HG03571 (cell line): ENCODE results near the gene DPP4.

Source experiments
- ATAC-seq: cut with Tn5 transposase; IDR thresholded peaks from one replicate; pipeline ENCODE4 v1.9.1; 2021; ENCODE audit not compliant: unreplicated experiment

The DPP4 gene

DNA sequence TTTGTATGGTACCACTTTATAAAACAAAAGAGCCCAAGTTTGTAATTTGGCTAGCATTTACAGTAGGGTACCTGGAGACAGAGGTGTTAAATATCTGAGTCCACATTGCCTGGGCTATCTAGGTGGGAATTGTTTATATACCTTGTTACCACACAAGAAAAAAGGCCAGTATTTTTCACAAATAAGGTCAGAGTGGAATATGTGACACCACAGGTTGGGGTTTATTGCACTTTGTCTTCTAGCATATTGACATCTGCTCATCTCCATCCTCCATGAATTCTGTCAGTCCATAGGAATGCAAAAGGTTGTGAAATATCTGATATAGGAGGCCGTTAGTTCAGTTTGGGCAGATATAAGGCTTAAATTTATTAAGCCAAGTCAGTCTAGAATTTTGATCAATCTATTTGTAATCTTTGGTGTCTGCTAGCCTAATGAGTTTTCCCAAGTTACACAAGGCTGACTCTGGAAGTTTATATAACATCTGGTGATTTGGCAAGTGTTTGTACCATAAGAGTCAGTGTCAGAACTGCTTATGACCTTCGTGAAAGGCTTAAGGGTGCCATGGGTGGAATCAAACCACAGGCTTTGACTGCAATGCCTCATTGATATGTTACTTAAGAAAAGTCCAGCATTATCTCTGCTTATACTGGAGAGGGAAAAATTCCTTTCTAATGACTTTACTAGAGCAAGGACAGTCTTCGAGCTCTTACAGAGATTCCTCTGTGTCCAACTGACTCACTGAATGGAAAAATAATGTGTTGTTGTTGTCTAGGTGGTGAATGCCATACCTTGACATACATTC, 11.3 kb upstream of the DPP4 start:
- no peak for ATAC-seq

GRCh38 chr2:162084536-162084935, 10.5 kb upstream of the DPP4 start:
- no peak for ATAC-seq

GRCh38 chr2:162082681-162083080, 8.7 kb upstream of the DPP4 start:
- ATAC-seq: no peak

DNA sequence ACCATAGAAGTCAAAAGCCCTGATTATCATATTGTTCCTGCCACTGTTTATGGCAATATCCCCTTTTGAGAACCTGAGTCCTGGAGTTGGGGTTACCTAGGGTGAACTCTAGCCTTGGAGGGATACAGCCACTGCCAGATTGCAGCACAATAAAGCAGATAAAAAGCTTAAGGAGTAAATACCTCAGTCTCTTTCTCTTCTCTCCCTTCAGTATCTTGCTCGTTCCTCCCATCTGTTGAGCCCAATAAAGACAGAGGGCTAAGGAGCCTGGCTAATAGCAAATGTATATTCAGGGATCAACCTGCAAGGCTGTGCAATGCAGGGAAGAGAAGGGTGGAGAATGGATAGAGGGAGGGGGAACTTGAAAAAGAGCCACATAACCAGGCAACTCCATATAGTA, 8.0 kb upstream of the DPP4 start:
- ATAC-seq: no peak

DNA sequence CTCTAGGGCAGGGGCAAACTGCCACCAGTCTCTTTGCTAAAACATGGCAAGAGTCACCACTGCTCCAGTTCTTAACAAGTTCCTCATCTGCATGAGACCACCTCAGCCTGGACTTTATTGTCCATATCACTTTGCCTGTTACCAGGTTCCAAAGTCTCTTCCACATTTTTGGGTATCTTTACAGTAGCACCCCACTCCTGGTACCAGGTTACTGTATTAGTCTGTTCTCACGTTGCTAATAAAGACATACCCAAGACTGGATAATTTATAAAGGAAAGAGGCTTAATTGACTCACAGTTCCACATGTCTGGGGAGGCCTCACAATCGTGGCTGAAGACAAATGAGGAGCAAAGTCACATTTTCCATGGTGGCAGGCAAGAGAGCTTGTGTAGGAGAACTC, 5.5 kb upstream of the DPP4 start:
- no peak for ATAC-seq

DNA sequence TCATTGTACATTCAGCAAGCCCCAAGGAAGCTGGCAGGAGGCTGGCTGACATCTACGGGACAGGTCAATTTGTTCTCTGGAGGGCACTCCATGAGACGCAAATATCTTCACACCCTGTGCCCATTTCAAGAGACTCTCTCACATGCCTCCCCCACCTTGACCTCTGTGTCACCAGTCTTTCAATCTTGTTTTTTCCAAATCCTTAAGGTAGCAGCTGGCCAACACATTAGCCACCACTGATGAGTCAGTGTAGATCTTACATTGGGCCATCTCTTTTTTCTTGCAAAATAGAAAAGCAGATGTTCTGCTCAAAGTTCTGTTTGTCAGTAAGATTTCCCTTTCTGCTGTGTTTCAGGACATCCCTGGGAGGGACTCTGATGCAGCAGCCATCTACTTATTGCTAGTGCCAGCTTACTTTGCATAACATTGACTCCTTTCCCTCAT, 1.7 kb upstream of the DPP4 start:
- no peak for ATAC-seq

DNA sequence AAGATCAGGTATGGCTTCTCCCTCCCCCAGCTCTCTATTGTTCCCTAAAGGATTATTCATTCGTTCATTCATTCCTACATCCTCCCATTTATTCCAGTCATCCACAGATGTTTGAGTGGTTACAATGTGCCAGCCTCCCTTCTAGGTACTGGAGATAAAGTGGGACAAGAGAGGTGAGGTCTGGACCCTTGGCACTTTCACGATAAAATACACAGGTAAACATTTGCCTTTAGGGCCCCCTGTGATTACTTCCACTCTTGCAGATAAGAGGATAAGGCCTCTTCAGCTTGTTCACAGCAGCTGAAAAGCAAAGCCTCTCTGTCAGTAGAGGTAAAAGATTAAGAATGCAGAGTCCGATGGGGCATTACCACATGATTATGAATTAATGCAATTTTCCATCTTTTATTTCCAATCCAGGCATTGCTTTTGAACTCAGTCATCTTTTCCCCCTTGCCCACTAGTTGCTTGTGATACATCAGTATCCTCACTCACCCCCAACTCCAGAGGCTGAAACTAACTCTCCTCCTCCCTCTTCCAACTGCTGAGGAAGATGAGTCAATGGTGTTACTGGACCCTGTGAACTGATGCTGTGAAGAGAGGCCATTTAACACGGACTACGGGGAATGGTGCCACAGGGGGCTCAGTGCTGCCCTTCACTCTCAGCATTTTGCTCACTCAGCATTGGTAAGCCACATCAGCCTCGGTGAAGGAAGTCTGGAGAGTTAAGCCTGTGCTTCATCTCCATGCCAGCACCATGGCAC, 1.1 kb upstream of the DPP4 start:
- no peak for ATAC-seq

DNA sequence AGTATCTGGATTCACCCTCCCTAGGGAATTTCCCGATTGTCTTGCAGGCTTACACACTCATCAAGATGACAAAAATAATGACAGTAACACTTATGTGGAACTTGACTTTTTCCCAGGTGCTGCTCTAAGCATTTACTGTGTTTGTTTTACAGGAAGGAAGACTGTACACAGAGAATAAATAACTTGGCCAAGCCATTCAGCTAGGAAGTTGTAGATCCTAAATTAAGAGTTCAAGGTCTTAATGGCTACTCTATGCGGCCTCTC, 549 bp upstream of the DPP4 start:
- no peak for ATAC-seq

DNA sequence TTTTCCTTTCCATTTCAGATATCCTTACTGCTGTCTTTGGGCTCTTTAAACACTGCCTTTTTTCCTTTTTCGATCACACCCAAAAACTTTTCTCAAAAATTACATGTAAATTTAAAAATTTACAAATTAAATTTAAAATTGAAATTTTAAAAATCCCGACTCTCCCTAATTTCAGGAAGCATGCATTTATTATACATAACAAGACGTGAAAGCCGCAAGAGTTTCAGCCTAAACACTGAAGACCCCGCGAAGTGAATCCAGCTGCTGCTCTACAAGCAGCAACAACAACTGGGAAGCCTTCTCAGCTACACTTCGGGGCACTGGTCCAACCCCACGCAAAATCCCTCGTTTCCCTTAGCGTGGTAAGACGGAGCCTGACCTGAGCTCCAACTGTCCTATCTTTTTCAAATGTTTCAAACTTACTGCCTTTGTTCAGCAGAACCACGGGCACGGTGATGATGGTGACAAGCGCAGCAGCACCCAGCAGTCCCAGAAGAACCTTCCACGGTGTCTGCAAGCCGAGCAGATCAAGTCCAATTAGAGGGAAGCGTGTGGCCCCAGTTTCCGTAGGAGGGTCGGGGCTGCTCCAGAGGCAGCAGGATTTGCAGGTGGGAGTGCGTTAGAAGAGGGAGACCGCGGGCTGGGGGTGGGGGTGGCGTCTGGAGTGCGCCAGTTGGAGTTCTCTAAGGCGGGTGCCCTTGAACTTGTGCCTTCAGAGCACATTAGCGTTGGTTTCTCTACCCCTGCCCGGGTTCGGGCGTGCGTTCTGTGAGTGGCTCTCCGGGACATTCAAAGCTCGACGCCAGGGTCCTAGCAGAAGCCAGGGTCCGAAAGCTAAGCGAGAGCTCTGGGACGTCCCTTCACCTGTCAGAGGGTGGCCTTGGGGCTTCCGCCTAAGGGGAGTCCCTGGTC, 783 bp downstream of the DPP4 start:
- no peak for ATAC-seq

- ATAC-seq: peak; percentile 46
Observed at GRCh38 chr2:162072181-162072702, 1.8 kb downstream of the DPP4 start.

- ATAC-seq: no peak
Observed at GRCh38 chr2:162071001-162071400, 3.0 kb downstream of the DPP4 start.

DNA sequence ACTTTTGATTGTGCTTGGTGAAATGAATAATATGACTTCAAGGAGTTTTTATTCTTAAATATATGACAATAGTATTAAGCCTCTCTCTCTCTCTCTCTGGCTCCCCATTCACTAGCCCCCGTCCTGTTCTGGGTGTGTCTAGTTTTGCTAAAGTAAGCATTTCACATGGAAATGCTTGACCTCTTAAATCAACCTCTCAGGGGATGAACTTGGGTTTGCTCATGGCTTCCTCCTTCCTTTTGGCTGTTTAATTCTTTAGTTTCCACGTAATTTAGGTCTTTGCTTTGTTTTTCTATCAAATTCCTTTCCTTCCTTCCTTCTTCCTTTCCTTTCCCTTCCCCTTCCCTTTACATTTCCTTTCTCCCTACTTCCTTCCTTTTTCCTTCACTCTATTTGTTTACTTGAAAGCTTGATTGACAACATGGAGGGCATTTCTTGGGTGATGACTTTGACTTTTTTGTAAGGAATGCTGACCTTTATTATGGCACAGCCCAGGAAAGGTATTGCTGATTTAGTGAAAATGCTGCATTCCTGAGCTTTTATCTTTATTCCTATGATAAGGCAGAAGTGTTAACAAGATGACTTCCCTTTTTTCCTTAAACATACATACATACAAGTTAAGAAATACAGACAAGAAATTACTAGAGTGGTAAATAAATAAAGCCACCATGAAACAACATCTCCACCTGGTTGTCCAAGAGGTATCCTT, 3.6 kb downstream of the DPP4 start:
- no peak for ATAC-seq

DNA sequence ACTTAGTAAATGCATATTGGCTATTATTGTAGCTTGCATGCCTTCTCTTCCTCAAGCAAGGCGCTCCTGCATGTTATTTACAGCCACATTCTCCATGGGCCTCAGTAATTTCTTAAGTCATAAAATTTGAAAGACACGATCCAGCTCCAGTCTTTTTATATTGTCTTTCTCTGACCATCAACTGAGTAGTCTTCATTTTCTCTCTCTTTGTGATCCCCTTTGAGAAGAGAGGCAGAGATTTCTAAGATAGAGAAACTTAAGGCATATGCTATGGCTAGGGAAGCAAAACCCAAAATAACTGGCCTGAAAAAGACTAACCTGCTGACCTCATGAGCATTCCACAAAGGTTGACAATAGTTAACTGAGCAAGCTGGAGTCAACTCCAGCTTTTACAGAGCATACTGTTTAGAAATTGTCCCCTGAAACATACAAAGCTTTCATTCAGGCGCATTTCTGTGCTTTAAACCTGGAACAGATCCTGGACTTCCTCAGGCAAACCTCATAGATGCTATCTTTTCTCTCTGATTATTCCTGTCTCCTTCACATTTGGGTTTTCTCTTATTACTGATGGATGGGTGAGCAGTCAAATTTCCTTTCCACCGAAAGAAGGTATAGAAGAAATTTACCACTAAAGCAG, 4.6 kb downstream of the DPP4 start:
- ATAC-seq: no peak

DNA sequence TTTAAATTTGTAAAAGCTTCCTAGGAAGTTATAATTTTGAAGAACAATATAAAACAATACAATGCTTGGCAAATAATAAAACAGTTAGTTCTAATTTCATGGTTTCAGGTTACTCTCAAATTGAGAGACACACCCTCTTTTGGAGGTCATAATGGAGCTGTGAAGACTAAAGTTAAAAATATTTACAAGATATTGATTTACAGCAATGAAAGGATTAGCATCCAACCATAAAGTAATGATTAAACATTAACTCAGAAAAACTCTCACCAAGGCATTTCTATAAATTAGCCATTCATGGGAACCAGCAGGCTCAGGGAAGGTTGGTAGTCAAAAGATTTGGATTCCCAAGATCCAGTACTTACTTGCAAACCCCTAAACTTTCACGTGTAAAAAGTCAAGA, 6.4 kb downstream of the DPP4 start:
- peak; percentile 30 for ATAC-seq

DNA sequence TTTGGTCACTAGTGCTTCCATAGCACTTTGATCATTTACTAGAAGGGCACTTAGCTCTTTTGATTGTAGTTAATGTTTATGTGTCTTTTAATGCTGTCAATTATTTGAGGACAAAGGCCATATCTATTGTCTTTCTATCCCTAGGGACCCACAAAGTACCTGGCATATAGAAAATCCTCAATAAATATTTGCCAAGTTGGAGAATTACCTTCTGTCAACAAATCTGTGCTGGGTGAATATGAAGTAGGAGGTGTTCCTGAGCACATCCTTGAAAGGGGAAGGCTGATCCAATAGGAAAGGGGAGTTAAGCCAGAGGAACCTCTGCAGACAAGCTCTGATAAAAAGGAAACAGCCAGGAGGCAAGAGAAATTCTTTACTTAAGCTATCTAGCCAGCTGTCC, 8.2 kb downstream of the DPP4 start:
- ATAC-seq: no peak

DNA sequence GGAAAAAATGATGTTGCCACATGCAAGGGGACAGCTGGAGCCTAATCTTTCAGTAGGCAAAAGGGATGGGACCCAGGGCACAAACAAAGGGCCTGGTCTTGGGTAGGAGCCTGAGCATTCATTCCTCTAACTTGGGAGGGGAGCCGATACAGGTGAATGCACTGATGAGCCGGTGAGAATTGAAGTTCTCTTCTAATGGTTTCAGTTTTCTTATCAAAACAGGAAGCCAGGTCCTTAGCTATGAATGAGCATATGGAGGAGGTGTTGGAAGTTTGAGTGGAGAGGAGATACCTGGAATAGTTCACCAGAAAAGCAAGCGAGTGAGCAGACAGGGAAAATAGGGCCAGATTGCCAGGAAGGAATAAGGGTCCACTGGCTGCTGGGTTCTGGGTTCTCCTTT, 10.1 kb downstream of the DPP4 start:
- ATAC-seq: peak; percentile 46

DNA sequence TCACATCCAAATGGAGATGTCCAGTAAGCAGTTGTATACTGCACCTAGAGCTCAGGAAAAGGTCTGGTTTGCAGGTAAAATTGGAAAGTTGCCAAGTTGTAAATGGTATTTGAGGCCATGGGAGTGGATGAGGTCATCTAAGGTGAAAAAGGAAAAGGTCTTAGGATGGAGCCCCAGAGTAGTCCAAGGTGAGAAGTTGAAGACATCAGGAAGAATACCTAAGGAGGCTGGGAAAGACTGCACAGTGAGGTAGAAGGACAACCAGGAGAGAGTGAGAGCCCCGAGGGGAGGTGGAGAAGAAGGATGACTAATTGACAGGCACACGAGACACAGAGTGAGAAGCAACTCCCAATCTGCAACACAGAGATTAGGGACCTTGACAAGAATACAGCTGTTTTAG, 10.7 kb downstream of the DPP4 start:
- no peak for ATAC-seq

- peak; percentile 30 for ATAC-seq
Observed at GRCh38 chr2:162062559-162062958, 11.5 kb downstream of the DPP4 start.

DNA sequence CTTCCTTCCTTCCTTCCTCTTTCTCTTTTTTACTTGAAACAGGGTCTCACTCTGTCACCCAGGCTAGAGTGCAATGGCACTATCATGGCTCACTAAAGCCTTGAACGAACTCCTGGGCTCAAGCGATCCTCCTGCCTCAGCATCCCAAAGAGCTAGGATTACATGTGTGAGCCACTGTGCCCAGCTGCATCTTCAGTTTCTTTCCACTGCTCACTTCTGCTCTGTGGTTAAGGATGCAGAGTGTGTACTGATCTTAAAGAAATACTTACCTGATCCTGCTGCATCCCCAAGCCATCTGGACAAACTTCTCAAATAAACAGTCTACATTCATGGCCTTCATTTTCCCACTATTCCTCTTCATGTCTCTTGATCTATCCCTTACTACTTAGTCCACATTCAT, 13.0 kb downstream of the DPP4 start:
- ATAC-seq: no peak

GRCh38 chr2:162060532-162060931, 13.5 kb downstream of the DPP4 start:
- ATAC-seq: no peak
